Parathyroid adenoma (tissue), 2 donors: ENCODE measurements around the gene INTS7.

Experiments used
- H2AFZ ChIP-seq: fragments of 300-600 bp; sonication (generic); one replicate; pipeline ENCODE4 v1.7.0; 2017; ENCODE audit warnings: antibody characterized with exemption, mild to moderate bottlenecking
- H3K27ac ChIP-seq: fragments of 300-600 bp; sonication (generic); one replicate; pipeline ENCODE4 v1.7.0; 2017
- H3K27me3 ChIP-seq: fragments of 300-600 bp; sonication (generic); one replicate; pipeline ENCODE4 v1.7.0; 2017; ENCODE audit warnings: low read length; ENCODE audit not compliant: control insufficient read depth, insufficient read depth
- H3K36me3 ChIP-seq: fragments of 300-600 bp; sonication (generic); one replicate; pipeline ENCODE4 v1.7.0; 2017; ENCODE audit warnings: low read length; ENCODE audit not compliant: control insufficient read depth, insufficient read depth
- H3K4me1 ChIP-seq: fragments of 300-600 bp; sonication (generic); one replicate; pipeline ENCODE4 v1.7.0; 2017; ENCODE audit warnings: control low read depth
- H3K4me2 ChIP-seq: fragments of 300-600 bp; sonication (generic); one replicate; pipeline ENCODE4 v1.7.0; 2017; ENCODE audit warnings: low read length
- H3K4me3 ChIP-seq: fragments of 300-600 bp; sonication (generic); one replicate; pipeline ENCODE4 v1.7.0; 2017; ENCODE audit warnings: low read depth, low read length
- H3K79me2 ChIP-seq: fragments of 300-600 bp; sonication (generic); one replicate; pipeline ENCODE4 v1.7.0; 2017; ENCODE audit warnings: control low read depth
- H3K9ac ChIP-seq: fragments of 300-600 bp; sonication (generic); one replicate; pipeline ENCODE4 v1.7.0; 2017; ENCODE audit warnings: mild to moderate bottlenecking
- H3K9me3 ChIP-seq: fragments of 300-600 bp; sonication (generic); one replicate; pipeline ENCODE4 v1.7.0; 2017; ENCODE audit warnings: low read length; ENCODE audit not compliant: control insufficient read depth
- CTCF ChIP-seq: fragments of 300-600 bp; sonication (generic); IDR thresholded peaks from one replicate; pipeline ENCODE4 v1.7.0; 2017; ENCODE audit warnings: antibody characterized with exemption, mild to moderate bottlenecking
- donor health status: primary hyperparathyroidism.

The INTS7 gene

GRCh38 chr1:212039622-212040021, 4.3 kb upstream of the INTS7 start:
- no peaks in the 10 kb centered on the region for H3K79me2 ChIP-seq

GRCh38 chr1:212037900-212038299, 2.5 kb upstream of the INTS7 start:
- Histone ChIP-seq H3K27me3 (no peaks in the 10 kb centered on the region), H2AFZ (no peak overlapping the region), H3K27ac (no peak overlapping the region), H3K4me1 (no peaks in the 10 kb centered on the region), H3K36me3 (no peaks in the 10 kb centered on the region), H3K79me2 (no peaks in the 10 kb centered on the region), H3K4me2 (no peak overlapping the region), H3K4me3 (no peak overlapping the region), H3K9me3 (no peaks in the 10 kb centered on the region), H3K9ac (no peak overlapping the region)
- no peak for TF ChIP-seq CTCF

More at GRCh38 chr1:212039622-212040021, 4.3 kb upstream of the INTS7 start:
- Histone ChIP-seq H3K4me3 (no peak overlapping the region), H3K4me1 (no peaks in the 10 kb centered on the region), H3K27ac (no peak overlapping the region), H3K4me2 (no peak overlapping the region), H2AFZ (no peak overlapping the region), H3K36me3 (no peaks in the 10 kb centered on the region), H3K27me3 (no peaks in the 10 kb centered on the region), H3K9me3 (no peaks in the 10 kb centered on the region), H3K9ac (no peak overlapping the region)
- no peak for TF ChIP-seq CTCF

- peak overlapping the region; percentile 72 for H3K4me3 ChIP-seq
- no peaks in the 10 kb centered on the region for H3K36me3 ChIP-seq
- H3K27ac ChIP-seq: no peak overlapping the region
- H3K79me2 ChIP-seq: no peaks in the 10 kb centered on the region
- H2AFZ ChIP-seq: peak overlapping the region; percentile 91
- H3K27me3 ChIP-seq: no peaks in the 10 kb centered on the region
- H3K4me2 ChIP-seq: peak overlapping the region; percentile 75
- no peak for TF ChIP-seq CTCF
- H3K9ac ChIP-seq: no peak overlapping the region
- no peaks in the 10 kb centered on the region for H3K4me1 ChIP-seq
- no peaks in the 10 kb centered on the region for H3K9me3 ChIP-seq
Measured at GRCh38 chr1:212035835-212036605, 663 bp upstream of the INTS7 start.

GRCh38 chr1:212034516-212035122, 738 bp downstream of the INTS7 start:
- no peak overlapping the region for H3K9ac ChIP-seq
- H3K36me3 ChIP-seq: no peaks in the 10 kb centered on the region
- H3K27me3 ChIP-seq: no peaks in the 10 kb centered on the region
- no peak for TF ChIP-seq CTCF
- H3K4me2 ChIP-seq: peak overlapping the region; percentile 72
- peak overlapping the region; percentile 91 for H3K27ac ChIP-seq
- H3K4me3 ChIP-seq: peak overlapping the region; percentile 72
- H3K9me3 ChIP-seq: no peaks in the 10 kb centered on the region
- no peaks in the 10 kb centered on the region for H3K79me2 ChIP-seq
- no peaks in the 10 kb centered on the region for H3K4me1 ChIP-seq
- peak overlapping the region; percentile 91 for H2AFZ ChIP-seq
